ENCODE results near the gene SPINK6.

The SPINK6 gene

DNA sequence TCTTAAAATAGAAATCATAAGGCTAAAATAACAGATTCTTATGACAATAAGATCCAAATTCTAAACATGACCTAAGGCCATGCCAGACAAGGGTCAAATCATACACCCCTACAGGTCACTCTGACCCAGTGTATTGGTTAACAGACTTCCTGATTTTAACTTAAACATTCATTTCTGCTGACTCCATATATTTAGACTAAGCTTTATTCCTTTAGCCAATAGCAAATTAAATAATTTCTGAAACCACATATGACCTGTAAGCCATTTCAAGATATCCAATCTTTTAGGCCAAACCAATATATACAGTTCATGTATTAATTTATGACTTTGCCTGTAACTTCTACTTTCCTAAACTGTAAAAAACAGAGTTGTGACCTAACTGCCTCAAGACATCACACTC is 58.4 kb downstream of the SPINK6 start:
- Histone ChIP-seq H3K4me1 (no peaks in the 10 kb centered on the region), H3K9me3 (peaks cover 2 to 24% (median 7%) of the 10 kb centered on the region in 3 donors), H3K27me3 (no peaks in the 10 kb centered on the region), H3K36me3 (no peaks in the 10 kb centered on the region), H3K27ac (no peak overlapping the region), H3K4me3 (no peak overlapping the region)
- intact Hi-C loops (cut with DNase I; ENCODE audit: low total_unique reads), result no loop called here
- DNase-seq, result no peak
- TF ChIP-seq, protein P1, sequence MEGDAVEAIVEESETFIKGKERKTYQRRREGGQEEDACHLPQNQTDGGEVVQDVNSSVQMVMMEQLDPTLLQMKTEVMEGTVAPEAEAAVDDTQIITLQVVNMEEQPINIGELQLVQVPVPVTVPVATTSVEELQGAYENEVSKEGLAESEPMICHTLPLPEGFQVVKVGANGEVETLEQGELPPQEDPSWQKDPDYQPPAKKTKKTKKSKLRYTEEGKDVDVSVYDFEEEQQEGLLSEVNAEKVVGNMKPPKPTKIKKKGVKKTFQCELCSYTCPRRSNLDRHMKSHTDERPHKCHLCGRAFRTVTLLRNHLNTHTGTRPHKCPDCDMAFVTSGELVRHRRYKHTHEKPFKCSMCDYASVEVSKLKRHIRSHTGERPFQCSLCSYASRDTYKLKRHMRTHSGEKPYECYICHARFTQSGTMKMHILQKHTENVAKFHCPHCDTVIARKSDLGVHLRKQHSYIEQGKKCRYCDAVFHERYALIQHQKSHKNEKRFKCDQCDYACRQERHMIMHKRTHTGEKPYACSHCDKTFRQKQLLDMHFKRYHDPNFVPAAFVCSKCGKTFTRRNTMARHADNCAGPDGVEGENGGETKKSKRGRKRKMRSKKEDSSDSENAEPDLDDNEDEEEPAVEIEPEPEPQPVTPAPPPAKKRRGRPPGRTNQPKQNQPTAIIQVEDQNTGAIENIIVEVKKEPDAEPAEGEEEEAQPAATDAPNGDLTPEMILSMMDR (IDR thresholded peaks at IDR 0.05), result no peak

Data from tibial artery (tissue), 4 donors.